ENCODE measurements around the gene SOHLH1. TPM values are rescaled to one million over a fixed set of nuclear protein-coding genes. Genes with fewer than 3 reads are reported as not detected.

Gene SOHLH1
- total RNA-seq, 1 experiment from 2014 or later = not detected

- H3K4me1 ChIP-seq (ENCODE audit: control insufficient read depth, insufficient read depth, low read length) = no peaks in the 10 kb centered on the region
- in situ Hi-C loops (cut with HindIII; ENCODE audit: low pct_unique_long_range_greater_than_20kb, low sequenced_read_pairs) = no loop called here
- no peak overlapping the region for H3K27ac ChIP-seq (ENCODE audit: low read length)
- H3K27me3 ChIP-seq (ENCODE audit: control insufficient read depth, insufficient read depth, low read length) = no peaks in the 10 kb centered on the region
- ChIA-PET POLR2A (no interaction called here), CTCF (no interaction called here)
- TF ChIP-seq CTCF (IDR thresholded peaks at IDR 0.05) (no peak), SIN3A (IDR thresholded peaks at IDR 0.05; ENCODE audit: borderline replicate concordance, insufficient read depth, low read depth, low read length) (no peak), TCF7L2 (IDR thresholded peaks at IDR 0.05; ENCODE audit: low read depth, low read length) (no peak), POLR2AphosphoS5 (IDR thresholded peaks at IDR 0.05; ENCODE audit: low read depth, low read length) (no peak)
- no peaks in the 10 kb centered on the region for H3K36me3 ChIP-seq (ENCODE audit: control insufficient read depth, insufficient read depth, low read length)
- no TSS peak for BruUV-seq (replicated peaks)
- ATAC-seq (peak; percentile 66; the same call in 1 of the 2 replicates), DNase-seq (ENCODE audit: low read depth, low spot score) (no peak)
- H3K4me3 ChIP-seq (ENCODE audit: low read depth in 2 of 2, low read length in 2 of 2) = no peak overlapping the region
- intact Hi-C loops (cut with micrococcal nuclease; ENCODE audit: unreplicated experiment) = no loop called here
- no peaks in the 10 kb centered on the region for H3K9me3 ChIP-seq (ENCODE audit: control insufficient read depth, insufficient read depth, low read depth, low read length)
These were observed 34.2 kb downstream of the SOHLH1 start for GRCh38 chr9:135664801-135665794.

DNA sequence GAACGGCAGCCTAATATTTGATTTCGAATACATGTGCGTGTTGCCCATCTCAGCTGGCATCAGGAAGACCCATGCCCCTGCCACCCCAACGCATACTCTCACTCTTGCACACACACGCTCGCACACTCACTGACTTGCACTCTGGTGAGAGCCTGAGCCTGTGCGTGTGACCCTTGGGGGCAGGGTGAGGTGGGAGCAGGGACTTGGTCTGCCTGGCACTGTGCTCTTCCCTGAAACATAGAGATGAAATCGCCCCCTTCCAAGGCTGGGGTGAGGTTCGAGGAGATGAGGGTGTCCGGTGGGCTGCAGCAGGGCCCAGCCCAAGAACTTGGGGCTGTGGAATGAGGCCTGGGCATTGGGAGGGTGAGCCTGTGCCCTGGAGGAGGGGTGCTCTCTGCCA is 35.0 kb downstream of the SOHLH1 start:
- Histone ChIP-seq H3K4me1 (ENCODE audit: control insufficient read depth, insufficient read depth, low read length) (no peaks in the 10 kb centered on the region), H3K27ac (ENCODE audit: low read length) (no peak overlapping the region), H3K27me3 (ENCODE audit: control insufficient read depth, insufficient read depth, low read length) (no peaks in the 10 kb centered on the region), H3K4me3 (ENCODE audit: low read depth in 2 of 2, low read length in 2 of 2) (no peak overlapping the region), H3K36me3 (ENCODE audit: control insufficient read depth, insufficient read depth, low read length) (no peaks in the 10 kb centered on the region), H3K9me3 (ENCODE audit: control insufficient read depth, insufficient read depth, low read depth, low read length) (no peaks in the 10 kb centered on the region)
- TF ChIP-seq POLR2AphosphoS5 (IDR thresholded peaks at IDR 0.05; ENCODE audit: low read depth, low read length) (no peak), SIN3A (IDR thresholded peaks at IDR 0.05; ENCODE audit: borderline replicate concordance, insufficient read depth, low read depth, low read length) (no peak), CTCF (IDR thresholded peaks at IDR 0.05) (no peak), TCF7L2 (IDR thresholded peaks at IDR 0.05; ENCODE audit: low read depth, low read length) (no peak)
- TF ChIP-seq, protein P1, sequence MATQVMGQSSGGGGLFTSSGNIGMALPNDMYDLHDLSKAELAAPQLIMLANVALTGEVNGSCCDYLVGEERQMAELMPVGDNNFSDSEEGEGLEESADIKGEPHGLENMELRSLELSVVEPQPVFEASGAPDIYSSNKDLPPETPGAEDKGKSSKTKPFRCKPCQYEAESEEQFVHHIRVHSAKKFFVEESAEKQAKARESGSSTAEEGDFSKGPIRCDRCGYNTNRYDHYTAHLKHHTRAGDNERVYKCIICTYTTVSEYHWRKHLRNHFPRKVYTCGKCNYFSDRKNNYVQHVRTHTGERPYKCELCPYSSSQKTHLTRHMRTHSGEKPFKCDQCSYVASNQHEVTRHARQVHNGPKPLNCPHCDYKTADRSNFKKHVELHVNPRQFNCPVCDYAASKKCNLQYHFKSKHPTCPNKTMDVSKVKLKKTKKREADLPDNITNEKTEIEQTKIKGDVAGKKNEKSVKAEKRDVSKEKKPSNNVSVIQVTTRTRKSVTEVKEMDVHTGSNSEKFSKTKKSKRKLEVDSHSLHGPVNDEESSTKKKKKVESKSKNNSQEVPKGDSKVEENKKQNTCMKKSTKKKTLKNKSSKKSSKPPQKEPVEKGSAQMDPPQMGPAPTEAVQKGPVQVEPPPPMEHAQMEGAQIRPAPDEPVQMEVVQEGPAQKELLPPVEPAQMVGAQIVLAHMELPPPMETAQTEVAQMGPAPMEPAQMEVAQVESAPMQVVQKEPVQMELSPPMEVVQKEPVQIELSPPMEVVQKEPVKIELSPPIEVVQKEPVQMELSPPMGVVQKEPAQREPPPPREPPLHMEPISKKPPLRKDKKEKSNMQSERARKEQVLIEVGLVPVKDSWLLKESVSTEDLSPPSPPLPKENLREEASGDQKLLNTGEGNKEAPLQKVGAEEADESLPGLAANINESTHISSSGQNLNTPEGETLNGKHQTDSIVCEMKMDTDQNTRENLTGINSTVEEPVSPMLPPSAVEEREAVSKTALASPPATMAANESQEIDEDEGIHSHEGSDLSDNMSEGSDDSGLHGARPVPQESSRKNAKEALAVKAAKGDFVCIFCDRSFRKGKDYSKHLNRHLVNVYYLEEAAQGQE (IDR thresholded peaks at IDR 0.05; ENCODE audit: insufficient read depth in 1 of 2, low read depth in 2 of 2, low read length in 1 of 2) = no peak
- ChIA-PET CTCF (no interaction called here), POLR2A (no interaction called here)
- ATAC-seq (no peak), DNase-seq (ENCODE audit: low read depth, low spot score) (no peak)
- intact Hi-C loops (cut with micrococcal nuclease; ENCODE audit: unreplicated experiment) (no loop called here), in situ Hi-C loops (cut with HindIII; ENCODE audit: low pct_unique_long_range_greater_than_20kb, low sequenced_read_pairs) (no loop called here)
- no TSS peak for BruUV-seq (replicated peaks)
